Skin of body (tissue), 2 donors: ENCODE data around the gene SUB1. TPM values are rescaled to one million over a fixed set of nuclear protein-coding genes. Genes with fewer than 3 reads are reported as not detected.
"Not testable (repeated sequence)": the region's sequence is repeated elsewhere in the genome, so short reads cannot be mapped to it uniquely, and the experiment has no call there.

Source experiments
- DNase-seq: peaks from one replicate; lab custom pipeline; 2025; lab: John Stamatoyannopoulos, UW
- total RNA-seq: library from RNA; depleted of rRNA; stranded (reverse); fragments of >200 nt; gene quantifications from one replicate; pipeline ENCODE4 v1.2.3, GENCODE V29; 2014

SUB1 gene
- 115 TPM for total RNA-seq

- peak; percentile 79 for DNase-seq
Observed at GRCh38 chr5:32585446-32586275, at the start of gene SUB1. Gene SUB1, plus strand, starts transcription at chr5:32585557. Its CDS starts 2,956 bp downstream, at chr5:32588513.

GRCh38 chr5:32536246-32536645 lies 49.1 kb upstream of the SUB1 start:
- DNase-seq, result no peak

DNA sequence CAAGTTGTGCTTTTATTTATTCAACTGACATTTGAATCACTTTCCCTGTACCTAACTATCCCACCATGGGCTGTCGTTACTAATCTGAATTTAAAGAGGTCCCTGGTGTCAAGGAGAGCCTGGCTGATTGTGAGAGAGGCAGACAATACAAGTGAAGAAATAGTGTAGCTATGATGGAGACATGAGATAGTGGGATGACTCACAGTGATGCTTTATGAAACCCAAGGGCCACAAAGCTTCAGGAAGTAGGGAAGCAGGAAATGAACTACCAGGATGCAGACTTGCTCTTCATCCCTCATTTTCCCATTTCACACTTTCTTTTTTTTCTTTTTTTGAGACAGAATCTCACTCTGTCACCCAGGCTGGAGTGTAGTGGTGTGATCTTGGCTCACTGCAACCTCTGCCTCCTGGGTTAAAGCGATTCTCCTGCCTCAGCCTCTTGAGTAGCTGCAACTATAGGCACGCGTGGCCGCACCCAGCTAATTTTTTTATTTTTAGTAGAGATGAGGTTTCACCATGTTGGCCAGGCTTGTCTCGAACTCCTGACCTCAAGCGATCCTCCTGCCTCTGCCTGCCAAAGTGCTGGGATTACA lies 47.8 kb upstream of the SUB1 start:
- peak; percentile 11 for DNase-seq

GRCh38 chr5:32538031-32538547 lies 47.3 kb upstream of the SUB1 start:
- DNase-seq, result no peak

DNA sequence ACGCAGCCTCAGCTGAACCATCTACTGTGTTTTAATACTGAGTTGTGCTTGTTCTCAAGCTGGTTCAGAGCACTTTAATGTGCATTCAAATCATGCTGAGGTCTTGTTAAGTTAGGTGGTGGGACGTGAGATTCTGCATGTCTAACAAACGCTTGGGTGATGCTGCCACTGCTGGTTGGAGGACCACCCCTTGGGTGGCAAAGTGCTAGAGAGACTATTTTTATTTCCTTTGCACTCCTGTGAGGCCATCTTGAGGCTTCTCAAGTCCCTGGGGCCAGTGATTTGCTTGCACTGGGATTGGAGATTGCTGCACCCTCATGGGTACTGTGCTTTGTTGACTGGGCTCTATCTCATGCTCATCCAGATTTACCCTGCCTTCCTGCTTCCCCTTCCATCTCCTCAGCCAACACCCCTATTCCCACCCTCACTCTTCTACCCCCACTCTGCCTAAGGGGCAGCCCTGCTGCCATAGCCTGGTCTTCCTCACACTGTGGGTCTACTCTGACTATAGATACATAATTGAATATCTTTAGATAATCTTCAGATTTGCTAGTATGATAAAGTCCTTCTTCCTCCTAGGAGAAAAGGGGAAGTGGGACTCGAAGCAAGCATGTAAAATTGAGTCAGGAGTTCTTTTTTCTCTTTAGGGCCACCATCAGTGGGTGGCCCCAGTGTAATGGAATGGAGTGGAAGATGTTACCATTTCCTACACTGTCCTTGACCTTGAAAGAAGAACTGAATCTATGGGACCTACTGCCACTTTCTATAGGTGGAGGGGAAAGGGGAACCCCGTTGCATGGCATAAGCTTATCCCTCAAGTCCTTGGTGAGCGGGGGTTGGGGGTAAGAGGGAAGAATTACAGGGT lies 45.1 kb upstream of the SUB1 start:
- DNase-seq, result no peak

DNA sequence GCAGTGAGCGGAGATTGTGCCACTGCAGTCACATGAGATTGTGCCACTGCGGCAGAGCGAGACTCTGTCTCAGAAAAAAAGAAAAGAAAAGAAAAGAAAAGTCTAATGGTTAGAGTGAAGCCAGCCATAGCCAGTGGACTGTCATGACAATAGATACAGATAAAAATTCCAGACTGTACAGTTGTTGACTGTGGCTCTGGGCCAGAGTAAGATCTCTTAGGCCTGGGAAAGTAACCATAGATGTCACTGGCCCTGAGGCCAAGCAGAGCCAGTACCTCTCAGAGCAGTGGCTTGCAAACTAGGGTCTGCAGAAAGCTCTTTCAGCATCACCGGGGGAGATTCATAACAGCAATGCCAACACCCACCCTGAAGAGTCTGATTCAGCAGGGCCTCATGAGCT lies 44.1 kb upstream of the SUB1 start:
- DNase-seq, result no peak

DNA sequence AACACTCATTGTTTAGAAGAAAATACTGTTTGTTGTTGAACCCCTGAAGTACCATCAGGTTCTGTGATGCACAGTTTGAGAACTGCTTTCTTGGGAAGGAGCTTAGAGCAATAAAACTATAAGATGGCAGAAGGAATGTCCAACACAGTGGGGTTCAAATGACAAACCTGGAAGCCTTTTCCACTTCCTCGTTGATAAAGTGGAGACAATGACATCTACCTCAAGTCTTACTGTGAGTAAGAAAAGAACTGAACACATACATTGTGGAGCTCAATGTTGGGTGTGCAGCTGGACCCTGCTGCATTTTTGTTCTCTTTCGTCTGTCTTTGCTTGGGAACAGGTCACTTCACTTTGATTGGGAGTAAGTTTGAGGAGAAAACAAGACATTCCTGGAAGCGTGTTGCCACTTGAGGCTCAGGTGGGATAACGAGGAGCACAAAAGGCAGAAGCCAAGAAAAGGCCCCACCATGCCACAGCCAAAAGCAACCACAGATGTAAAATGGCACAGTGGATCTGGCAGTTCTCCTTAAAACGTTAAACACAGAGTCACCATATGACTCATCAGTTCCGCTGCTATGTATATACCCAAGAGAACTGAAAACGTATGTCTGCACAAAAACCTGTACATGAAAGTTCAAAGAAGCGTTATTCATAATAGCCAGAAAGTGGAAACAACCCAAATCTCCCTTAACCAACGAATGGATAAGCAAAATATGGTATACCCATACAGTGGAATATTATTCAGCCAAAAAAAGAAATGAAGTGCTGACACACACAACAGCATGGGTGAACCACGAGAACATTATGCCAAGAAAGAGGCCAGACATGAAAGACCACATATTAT lies 42.9 kb upstream of the SUB1 start:
- no peak for DNase-seq

GRCh38 chr5:32543291-32543690 lies 42.1 kb upstream of the SUB1 start:
- no peak for DNase-seq

DNA sequence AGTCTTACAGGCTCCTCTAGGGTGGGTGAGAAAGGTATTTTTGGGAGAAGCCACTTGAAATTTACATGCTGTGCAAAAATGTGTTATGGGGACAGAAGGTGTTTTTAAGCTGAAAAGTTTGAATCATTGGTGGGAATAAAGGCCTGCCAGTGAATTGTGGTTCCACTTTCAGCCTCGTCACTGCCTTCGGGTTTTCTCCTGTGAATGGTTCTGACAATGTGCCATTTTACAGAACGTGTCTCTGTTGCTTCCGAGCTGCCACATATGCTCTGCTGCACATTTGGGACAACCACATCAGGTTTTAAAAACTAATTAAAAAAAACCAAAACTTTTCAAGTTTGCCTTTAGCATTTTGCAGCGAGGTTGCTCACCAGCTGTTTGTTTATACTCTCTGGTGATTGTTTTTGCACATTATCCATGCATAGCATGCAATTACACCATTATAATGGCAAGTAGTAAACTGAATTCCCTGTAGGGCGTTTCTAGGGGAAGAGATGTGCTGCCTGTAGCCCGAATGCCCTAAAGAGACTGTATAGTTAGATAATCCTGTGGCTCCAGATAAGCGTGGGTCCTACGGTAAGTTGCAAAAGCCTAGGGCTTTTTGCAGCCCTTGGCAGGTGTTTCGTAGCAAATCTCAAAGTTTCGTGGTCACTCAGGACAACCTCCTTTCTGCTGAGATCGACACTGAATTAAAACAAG lies 40.1 kb upstream of the SUB1 start:
- peak; percentile 20 for DNase-seq

DNA sequence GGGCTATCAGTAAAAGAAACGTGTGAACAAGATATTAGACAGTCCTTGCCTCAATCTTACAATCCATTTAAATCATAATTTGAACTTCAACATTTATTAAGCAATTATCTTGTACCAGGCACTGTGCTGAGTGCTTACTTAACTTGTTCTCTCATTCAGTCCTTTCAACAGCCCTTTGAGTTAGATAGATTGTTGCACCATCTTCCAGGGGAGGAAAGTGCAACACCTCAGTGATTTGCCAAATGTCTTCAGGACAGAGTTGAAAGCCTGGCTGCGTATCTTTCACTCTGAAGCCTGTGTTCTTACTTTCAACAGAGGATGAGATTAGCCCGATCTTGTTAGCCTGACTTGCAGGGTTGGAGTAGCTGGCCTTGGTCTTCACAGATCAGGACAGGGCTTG lies 34.2 kb upstream of the SUB1 start:
- DNase-seq, result no peak

DNA sequence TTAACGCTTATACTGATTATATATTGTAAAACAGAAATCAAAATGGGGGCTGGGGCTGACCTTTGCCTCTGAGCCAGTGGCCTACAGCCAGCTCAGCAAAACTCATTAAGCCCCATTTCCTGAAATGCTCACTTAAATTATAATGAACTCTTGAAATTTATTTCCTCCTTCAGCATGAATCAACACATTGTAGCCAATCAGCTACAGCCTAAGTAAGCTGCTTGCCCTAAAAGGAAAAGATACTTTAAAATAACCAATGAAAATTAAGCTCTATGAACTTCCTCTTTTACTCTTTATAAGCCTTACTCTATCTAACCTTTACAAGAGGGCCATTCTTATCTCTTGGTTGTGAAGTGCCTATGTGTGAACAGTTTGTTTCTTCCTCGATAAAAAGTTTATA lies 33.5 kb upstream of the SUB1 start:
- DNase-seq, result no peak

DNA sequence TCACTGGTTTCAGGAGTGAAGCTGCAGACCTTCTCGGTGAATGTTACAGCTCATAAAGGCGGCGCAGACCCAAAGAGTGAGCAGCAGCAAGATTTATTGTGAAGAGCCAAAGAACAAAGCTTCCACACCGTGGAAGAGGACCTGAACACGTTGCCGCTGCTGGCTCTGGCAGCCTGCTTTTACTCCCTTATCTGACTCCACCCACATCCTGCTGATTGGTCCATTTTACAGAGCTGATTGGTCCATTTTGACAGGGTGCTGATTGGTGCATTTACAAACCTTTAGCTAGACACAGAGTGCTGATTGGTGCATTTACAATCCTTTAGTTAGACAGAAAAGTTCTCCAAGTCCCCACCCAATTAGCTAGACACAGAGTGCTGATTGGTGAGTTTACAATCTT lies 32.9 kb upstream of the SUB1 start:
- DNase-seq, result not testable (repeated sequence)

- DNase-seq, result no peak
Observed at GRCh38 chr5:32552936-32553335, 32.4 kb upstream of the SUB1 start.

GRCh38 chr5:32554181-32554780 lies 31.1 kb upstream of the SUB1 start:
- DNase-seq, result not testable (repeated sequence)

- not testable (repeated sequence) for DNase-seq
Observed at GRCh38 chr5:32556543-32556942, 28.8 kb upstream of the SUB1 start.

GRCh38 chr5:32559411-32559810 lies 25.9 kb upstream of the SUB1 start:
- DNase-seq, result no peak

DNA sequence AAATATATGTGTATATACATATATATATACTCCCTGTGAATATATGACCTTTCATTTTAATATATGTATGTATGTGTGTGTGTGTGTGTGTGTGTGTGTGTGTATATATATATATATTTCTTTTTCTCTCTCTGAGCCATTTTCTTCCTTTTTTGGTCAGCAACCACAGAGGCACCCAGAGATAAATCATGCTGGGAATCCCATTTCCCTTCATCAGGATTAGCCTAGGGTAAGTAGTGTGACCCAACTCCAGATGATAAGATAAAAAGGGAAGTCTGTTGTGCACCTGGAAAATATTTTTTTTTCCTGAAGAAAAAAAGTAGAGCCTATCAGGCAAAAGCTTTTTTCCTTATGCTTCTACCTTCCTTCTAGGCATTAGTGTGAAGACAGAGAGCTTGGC lies 25.4 kb upstream of the SUB1 start:
- no peak for DNase-seq

GRCh38 chr5:32562056-32562455 lies 23.3 kb upstream of the SUB1 start:
- DNase-seq, result no peak

GRCh38 chr5:32562843-32563242 lies 22.5 kb upstream of the SUB1 start:
- no peak for DNase-seq

DNA sequence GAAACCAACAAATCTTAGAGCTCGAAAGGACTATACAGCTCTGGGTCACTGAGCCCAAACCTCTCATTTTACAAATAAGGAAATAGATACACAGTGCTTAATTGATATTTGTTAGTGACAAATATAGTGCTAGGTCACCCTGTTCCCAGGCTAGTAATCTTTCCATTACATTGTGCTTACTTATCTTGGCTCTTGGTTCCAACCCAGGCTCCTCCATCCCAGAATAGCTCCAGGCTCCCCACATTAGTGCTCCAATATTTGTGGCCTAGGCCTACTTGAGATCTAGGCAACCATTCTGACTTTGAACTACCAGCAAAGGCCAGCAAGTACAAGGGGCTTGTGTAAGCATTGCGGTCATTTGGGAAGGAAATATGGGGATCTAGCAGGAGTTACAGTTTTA lies 21.7 kb upstream of the SUB1 start:
- DNase-seq, result no peak
